GM12864 (cell line): ENCODE results near the gene CLN5.

ENCODE experiments used
- DNase-seq: peaks from one replicate; pipeline ENCODE4 v3.0.0-alpha.2; 2011; ENCODE audit warnings: low read depth
- H3K4me3 ChIP-seq: 2 replicates; pipeline ENCODE4 v1.5.1; 2011; ENCODE audit warnings: mild to moderate bottlenecking, low read depth, low read length, control low read depth
- TF ChIP-seq, protein P1 (sequence below): IDR thresholded peaks from 2 replicates; pipeline ENCODE4 v1.5.1; 2011; ENCODE audit warnings: low read depth, mild to moderate bottlenecking, moderate library complexity, low read length, control low read depth, inconsistent platforms; ENCODE audit errors: missing control alignments

Gene CLN5

DNA sequence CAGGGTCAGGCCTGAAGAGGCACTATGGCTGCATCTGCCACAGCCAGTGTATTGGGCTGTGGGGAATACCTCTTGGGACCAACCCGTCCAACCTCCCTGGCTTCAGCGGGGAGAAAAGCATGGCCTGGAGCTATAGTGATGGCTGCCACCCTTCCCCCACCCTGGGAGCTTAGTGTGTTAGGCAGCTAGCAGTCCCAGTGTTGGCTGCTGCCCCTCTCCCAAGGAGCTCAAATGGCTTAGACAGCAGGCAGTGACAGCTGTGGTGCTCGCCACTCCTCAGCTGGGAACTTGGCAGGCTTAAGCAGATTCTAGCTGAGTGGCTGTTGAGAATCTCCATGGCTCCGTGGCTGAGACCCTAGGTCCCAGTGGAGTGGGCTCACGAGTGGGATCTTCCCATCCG lies 23.8 kb upstream of the CLN5 start:
- TF ChIP-seq, protein P1, sequence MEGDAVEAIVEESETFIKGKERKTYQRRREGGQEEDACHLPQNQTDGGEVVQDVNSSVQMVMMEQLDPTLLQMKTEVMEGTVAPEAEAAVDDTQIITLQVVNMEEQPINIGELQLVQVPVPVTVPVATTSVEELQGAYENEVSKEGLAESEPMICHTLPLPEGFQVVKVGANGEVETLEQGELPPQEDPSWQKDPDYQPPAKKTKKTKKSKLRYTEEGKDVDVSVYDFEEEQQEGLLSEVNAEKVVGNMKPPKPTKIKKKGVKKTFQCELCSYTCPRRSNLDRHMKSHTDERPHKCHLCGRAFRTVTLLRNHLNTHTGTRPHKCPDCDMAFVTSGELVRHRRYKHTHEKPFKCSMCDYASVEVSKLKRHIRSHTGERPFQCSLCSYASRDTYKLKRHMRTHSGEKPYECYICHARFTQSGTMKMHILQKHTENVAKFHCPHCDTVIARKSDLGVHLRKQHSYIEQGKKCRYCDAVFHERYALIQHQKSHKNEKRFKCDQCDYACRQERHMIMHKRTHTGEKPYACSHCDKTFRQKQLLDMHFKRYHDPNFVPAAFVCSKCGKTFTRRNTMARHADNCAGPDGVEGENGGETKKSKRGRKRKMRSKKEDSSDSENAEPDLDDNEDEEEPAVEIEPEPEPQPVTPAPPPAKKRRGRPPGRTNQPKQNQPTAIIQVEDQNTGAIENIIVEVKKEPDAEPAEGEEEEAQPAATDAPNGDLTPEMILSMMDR: no peak
- no peak overlapping the region for H3K4me3 ChIP-seq
- DNase-seq: no peak

DNA sequence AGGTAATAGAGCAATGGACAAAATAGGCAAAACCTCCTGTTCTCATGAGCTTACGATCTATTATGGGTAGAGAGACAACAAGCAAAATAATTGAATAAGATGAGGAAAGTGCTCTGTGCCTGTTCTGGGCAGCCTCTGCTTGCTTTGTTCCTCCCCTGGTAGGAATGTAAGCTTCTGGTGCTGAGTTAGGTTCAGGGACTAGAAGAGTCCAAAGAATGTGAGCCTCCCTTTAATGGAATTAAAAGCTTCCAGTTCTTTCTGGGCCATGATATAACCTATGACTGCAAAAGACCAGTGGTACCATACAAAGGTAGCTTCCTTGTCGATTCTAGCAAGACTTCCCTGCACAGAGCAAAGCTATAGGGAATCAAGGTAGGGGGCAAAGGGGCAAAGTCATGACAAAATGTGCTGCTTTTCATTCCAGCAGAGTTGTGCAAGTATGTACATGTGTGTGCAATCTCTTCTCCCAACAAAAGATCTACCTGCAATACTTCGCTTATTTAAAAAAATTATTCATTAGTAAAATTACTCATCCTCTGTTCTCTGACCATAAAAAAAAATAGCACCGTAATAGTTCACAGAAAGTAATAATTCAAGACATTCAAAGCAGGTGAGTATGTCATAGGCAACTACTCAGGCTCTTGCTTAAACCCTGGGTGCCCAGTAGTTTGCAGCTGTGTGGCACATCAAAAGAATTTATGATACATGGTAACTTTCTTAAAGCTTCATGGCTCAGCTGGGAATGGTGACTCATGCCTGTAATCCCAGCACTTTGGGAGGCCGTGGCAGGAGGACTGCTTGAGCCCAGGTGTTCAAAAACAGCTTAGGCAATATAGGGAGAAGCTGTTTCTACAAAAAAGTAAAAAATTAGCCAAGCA lies 22.2 kb upstream of the CLN5 start:
- no peak overlapping the region for H3K4me3 ChIP-seq
- TF ChIP-seq, protein P1: no peak
- DNase-seq: no peak

DNA sequence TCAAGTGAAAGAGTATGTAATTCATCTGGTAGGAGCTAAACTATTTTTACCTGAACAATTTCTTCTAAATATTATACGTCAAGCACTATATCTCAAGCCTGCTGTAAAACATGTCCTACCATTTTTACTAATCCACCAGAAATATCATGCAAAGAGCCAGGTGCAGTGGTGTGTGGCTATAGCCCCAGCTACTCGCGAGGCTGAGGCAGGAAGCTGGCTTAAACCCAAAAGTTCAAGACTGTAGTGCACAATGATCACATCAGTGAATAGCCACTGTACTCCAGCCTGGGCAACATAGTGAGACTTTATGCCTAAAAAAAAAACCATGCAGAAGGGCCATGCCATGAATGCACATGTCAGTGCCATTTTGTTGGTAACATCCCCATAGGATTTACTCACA lies 20.7 kb upstream of the CLN5 start:
- no peak overlapping the region for H3K4me3 ChIP-seq
- TF ChIP-seq, protein P1: no peak
- no peak for DNase-seq

DNA sequence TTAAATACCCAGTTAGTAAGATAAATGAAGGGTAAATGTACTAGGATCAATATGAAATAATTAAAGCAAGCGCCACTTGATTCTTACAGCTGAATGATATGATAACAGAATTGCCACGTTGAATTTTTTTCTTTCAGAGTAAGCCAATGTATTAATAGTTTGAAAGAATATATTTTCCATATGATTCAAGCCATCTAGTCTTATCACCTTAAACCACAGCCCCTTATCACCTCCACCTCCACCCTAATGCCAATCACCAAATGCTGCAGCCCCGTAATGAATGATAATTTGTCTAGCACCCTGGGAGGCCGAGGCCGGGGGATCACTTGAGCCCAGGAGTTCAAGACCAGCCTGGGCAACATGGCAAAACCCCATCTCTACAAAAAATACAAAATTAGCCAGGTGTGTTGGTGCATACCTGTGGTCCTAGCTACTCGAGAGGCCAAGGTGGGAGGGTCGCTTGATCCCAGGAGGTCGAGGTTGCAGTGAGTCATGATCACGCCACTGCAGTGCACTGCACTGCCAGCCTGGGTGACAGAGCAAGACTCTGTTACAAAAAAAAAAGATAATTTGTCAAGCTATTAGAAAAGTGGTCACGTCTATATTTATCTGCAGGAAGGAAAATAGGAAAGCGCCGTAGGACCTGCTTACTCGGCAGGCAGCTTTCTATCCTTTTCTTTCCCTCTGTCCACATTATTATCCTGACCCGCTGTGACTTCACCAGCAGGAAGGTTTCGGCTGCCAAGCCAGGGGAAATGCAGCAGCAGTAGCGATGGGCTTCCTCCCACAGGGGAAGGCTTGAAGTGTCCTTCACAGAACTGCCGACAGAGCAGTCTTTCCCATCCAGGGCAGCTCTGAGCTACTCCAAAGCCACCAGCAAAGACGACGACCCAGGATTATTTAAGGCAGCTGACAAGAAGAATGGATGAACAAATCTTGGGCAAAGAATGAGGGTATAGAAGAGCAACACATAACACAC lies 19.7 kb upstream of the CLN5 start:
- H3K4me3 ChIP-seq: no peak overlapping the region
- TF ChIP-seq, protein P1: no peak
- no peak for DNase-seq

GRCh38 chr13:76973920-76974617 lies 17.8 kb upstream of the CLN5 start:
- TF ChIP-seq, protein P1: no peak
- H3K4me3 ChIP-seq: no peak overlapping the region
- DNase-seq: no peak

DNA sequence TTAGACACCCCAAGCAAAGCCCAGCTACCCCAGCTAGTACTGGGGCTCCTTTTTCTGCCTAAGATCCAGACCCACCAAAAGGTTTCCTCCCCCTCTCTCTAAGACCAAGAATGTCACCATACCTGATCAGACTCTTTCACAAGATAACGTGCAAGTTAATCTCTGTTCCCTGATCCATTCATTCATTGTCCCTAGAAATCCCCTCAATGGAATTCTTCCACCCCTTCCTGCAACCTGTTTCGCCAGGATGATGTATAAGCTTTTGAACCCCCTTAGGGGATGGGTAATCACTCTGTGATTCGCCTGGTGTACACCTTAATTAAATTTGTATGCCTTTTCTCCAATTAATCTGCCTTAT lies 17.3 kb upstream of the CLN5 start:
- DNase-seq: no peak
- TF ChIP-seq, protein P1: no peak
- no peak overlapping the region for H3K4me3 ChIP-seq
